ENCODE measurements around the gene SRBD1.

SRBD1 gene

DNA sequence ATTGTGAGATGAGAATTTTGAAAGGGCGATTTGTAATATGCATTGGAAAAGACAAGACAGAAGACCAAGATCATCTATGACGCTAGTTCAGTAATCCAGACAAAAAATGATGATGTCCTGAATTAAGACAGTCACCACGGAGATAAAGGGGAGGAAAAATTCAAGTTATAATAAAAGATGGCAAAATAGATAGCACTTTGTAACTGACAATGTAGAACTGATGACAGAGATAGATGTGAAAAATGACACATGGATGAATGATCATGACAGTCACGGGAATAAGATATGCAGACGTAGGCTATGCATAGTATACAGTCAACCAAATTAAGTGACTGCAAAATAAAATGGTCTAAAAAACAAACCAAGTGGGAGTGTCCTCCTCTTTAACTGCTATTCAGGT is 59.2 kb downstream of the SRBD1 start:
- DNase-seq (ENCODE audit: low read depth): no peak

DNA sequence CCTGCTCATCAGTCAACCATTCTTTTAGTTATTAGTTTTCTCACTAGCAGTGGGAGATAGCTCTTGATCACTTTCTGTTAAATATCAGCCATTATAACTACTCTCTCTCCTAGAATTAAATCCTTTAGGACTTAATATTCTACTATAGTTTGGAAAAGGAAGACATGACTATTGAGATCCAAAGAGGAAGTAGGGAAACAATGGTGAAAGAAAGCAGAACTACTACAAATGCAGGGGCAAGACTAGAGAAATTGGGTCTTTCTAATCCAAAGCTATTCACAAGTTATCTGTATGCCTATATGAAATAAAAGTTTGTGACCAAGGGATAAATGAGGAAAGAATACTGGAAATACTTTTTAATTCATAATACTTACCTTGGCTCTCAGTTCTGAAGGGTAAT is 65.1 kb downstream of the SRBD1 start:
- DNase-seq (ENCODE audit: low read depth): no peak

- DNase-seq (ENCODE audit: low read depth): no peak
These were observed 67.8 kb downstream of the SRBD1 start for GRCh38 chr2:45543257-45543656.

DNA sequence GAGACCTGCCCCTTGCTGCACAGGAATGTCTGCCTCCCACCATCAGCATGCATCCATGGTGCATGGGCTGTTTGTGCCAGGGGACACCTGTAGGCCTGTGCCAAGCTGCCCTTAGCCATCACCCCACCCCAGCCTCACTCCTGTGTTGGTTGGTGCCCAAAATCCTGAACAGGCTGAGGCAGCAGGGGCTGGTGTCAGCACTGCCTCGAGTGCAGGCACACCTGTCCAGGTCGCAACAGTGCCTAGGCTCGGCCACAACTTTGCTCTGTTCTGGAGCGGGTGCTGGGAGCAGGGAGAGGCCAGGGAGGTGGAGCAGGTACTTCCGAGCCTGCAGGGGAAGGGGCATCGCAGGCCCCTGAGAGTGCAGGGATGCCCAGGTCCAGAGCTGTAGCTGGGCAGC is 69.1 kb downstream of the SRBD1 start:
- DNase-seq (ENCODE audit: low read depth): no peak

GRCh38 chr2:45541450-45541849 is 69.6 kb downstream of the SRBD1 start:
- no peak for DNase-seq (ENCODE audit: low read depth)

GRCh38 chr2:45540942-45541341 is 70.1 kb downstream of the SRBD1 start:
- DNase-seq (ENCODE audit: low read depth): no peak

- DNase-seq (ENCODE audit: low read depth): no peak
These were observed 77.3 kb downstream of the SRBD1 start for GRCh38 chr2:45533771-45534170.

DNA sequence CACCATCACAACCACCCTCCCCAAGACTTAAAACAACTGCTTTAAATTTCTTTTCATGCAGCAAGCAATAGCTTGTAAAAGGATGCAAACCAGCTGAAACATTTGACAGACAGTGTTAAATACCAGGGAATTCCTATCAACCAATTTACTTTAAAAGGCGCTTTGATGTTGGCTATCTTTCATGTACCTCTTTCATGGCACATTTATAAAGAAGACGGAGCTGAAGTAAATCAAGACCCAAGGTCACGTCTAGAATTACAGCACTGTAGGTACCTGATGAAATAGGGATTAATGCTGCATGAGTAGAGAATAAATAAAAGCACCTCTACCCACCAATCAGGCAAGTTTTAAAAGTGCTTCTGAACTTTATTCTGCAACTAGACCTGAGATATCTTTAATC is 78.9 kb downstream of the SRBD1 start:
- no peak for DNase-seq (ENCODE audit: low read depth)

- DNase-seq (ENCODE audit: low read depth): no peak
These were observed 87.1 kb downstream of the SRBD1 start for GRCh38 chr2:45524016-45524415.

- no peak for DNase-seq (ENCODE audit: low read depth)
These were observed 92.5 kb downstream of the SRBD1 start for GRCh38 chr2:45518546-45518945.

GRCh38 chr2:45510701-45511420 is 100.2 kb downstream of the SRBD1 start:
- no peak for DNase-seq (ENCODE audit: low read depth)

DNA sequence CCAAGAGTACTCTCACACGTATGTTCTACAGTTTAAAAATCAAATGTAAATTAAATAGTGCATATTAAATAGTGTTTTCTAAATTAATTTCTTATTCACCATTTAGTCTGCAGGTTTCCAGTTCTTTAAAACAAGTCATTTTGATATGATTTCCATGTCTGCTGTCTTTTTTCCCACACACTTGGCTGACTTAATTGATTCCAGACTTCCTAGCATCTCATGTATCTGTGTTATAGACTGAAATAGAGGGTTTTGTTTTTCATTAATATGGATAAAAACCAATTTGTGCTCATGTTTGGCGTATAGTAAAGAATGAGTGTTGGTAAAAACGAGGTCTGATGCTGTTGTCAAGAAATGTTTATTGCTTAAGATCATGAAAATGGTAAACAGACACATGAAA is 104.3 kb downstream of the SRBD1 start:
- no peak for DNase-seq (ENCODE audit: low read depth)

- no peak for DNase-seq (ENCODE audit: low read depth)
These were observed 105.9 kb downstream of the SRBD1 start for GRCh38 chr2:45505138-45505537.

DNA sequence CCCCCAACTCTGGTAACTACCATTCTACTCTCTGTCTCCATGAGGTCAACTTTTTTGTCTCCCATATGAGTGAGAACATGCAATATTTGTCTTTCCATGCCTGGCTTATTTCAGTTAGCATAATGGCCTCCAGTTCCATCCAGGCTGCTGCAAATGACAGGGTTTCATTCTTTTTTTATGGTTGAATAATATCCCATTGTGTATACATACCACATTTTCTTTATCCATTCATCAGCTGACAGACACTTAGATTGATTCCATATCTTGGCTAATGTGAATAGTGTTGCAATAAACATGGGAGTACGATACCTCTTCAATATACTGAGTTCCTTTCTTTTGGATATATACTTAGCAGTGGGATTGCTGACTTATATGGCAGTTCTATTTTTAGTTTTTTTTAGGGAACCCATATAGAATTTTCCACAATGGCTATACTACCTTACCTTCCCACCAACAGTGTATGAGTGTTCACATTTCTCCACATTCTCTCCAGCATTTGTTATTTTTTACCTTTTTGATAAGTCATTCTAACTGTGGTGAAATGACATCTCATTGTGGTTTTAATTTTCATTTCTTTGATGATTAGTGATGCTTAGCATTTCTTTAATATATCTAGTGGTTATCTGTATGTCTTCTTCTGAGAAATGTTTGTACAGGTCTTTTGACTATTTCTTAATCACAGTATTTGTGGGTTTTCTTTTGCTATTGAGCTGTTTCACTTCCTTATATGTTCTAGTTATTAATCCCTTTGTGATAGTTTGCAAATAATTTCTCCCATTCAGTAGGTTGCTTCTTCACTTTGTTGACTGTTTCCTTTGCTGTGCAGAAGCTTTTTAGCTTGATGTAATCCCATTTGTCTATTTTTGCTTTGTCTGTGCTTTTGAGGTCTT is 112.2 kb downstream of the SRBD1 start:
- no peak for DNase-seq (ENCODE audit: low read depth)

GRCh38 chr2:45497355-45497754 is 113.7 kb downstream of the SRBD1 start:
- no peak for DNase-seq (ENCODE audit: low read depth)

DNA sequence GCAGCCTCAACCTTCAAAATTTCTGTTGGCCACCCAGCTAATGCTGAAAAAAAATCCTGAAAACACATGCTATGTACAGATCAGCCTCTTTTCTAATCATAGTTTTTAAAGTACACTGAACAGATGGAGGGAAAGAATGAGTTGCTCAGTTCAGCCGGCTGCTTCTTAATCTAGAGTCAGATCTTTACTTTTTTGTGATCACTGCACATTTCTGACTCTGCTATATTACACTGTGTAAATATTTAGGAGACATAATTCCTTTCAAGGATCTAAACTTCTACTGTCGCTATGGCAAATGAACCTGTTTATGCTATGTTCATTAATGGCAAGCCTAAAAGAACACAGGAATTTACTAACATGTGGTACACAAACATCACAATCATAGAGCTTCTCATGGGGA is 114.2 kb downstream of the SRBD1 start:
- DNase-seq (ENCODE audit: low read depth): no peak

- no peak for DNase-seq (ENCODE audit: low read depth)
These were observed 116.1 kb downstream of the SRBD1 start for GRCh38 chr2:45494978-45495293.

GRCh38 chr2:45494275-45494977 is 116.6 kb downstream of the SRBD1 start:
- peak; percentile 66 for DNase-seq (ENCODE audit: low read depth)

DNA sequence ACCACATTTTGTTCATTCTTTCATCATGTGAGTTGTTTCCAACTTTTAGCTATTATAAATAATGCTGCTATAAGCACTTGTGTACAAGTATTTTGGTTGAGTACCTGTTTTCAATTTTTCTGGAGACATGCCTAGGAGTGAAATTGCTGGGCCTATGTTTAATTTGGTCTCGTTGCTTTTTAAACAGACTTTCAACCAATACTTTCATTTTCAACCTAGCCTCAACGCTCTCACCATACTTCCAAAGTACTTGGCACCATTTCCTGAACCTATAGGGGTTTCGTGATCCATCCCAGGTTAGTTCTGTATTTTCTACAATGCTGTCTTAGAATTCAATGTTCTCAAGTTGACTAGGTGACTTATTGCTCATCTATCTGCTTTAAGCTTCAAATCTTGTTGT is 126.1 kb downstream of the SRBD1 start:
- no peak for DNase-seq (ENCODE audit: low read depth)

- DNase-seq (ENCODE audit: low read depth): no peak
These were observed 127.1 kb downstream of the SRBD1 start for GRCh38 chr2:45483997-45484396.

DNA sequence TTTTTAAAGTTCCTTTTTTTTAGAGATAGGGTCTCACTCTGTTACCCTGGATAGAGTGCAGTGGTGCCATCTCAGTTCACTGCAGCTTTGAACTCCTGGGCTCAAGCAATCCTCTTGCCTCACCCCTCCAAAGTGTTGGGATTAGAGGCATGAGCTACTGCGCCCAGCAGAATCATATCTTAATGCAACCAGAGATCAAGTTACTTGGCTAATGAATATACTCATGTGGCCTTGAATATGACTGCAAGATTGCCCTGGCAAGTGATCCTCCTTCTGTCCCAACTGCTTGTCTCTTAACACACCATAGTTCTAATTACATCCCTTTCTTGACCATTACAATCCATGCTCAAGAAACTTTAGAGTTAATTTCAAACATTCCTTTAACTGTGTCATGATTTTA is 133.5 kb downstream of the SRBD1 start:
- DNase-seq (ENCODE audit: low read depth): no peak

GRCh38 chr2:45470531-45470930 is 140.5 kb downstream of the SRBD1 start:
- peak; percentile 62 for DNase-seq (ENCODE audit: low read depth)

Measured in stromal cell of bone marrow (primary cell).